Measurements from ENCODE around the gene RELB. TPM values are rescaled to one million over a fixed set of nuclear protein-coding genes. Genes with fewer than 3 reads are reported as not detected.
A peak's percentile ranks its signal among the peaks of the same experiment; 100 is the strongest.

RELB gene
- total and polyA plus RNA-seq, 9 of the 15 experiments (the other 6 are each of a cell fraction or from before 2014, with no cell fraction given), result 0.15 to 1.1 (median 0.28) TPM; not detected in 2

DNA sequence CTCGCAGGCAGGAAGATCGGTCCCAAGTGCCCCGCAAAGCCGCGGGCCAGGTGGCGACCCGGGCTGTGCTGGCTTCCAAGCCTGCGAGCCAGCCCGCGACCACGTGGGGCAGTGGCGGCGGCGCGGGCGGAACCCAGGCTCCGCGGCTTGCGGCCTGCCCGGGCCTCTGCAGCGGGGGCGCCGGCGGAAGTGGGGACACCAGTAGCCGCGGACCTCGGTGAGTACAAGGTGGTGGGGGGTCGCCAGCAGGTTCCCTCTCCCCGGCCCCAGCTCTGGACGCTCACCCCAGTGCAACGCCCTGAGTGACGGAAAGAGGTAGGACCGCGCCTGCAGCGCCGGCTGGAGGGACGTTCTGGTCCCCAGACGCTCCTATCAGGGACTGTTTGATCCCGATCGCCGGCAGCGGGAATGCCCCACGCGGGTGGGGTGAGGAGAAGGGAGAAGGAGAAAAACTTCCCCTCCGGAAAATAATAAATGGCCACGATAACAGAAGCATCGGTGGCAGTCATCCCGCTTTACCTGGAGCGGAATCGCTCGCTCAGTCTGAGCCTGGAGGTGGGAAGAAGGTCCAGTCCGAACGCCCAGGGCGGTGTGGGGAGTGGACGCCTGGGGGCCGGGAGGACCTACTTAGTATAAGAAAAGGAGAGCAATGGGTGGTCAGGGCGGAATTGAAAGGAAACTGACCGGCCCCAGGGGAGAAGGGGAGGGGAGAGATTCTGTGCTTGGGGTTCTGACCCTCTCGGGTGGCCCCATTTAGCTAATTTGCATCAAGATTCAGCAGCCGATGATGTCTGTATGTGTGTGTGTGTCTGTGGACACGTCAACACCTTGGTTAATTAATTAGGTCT is 78.0 kb downstream of the RELB start, which contains the start of gene GEMIN7 (continued):
- TF ChIP-seq CREB1 (IDR thresholded peaks at IDR 0.05) (peak; percentile 49; the same call in 1 of the 2 replicates), CREB1 (CRISPR knock-in tag; IDR thresholded peaks at IDR 0.05) (peak; percentile 73), ASH1L (IDR thresholded peaks at IDR 0.05; ENCODE audit: borderline replicate concordance, low read depth, partially characterized antibody) (no peak), TEAD2 (tag; IDR thresholded peaks at IDR 0.05) (no peak), ZNF384 (IDR thresholded peaks at IDR 0.05; ENCODE audit: low read depth, low read length) (peak; percentile 55; the same call in 1 of the 2 replicates), SIX5 (IDR thresholded peaks at IDR 0.05; ENCODE audit: borderline replicate concordance in 1 of 2, insufficient read depth in 1 of 2, low read depth in 1 of 2, low read length in 2 of 2) (peak; percentile 37 to 52; a peak in 3 of 4 replicates), TAF1 (IDR thresholded peaks at IDR 0.05; ENCODE audit: control insufficient read depth, extremely low read depth, insufficient read depth, low read length, severe bottlenecking) (peak; percentile 99), FOSL1 (tag; conservative IDR thresholded peaks at IDR 0.05) (0 out of 2 replicates have a peak, but pooled peaks have one; percentile 28), GATA2 (CRISPR knock-in tag; IDR thresholded peaks at IDR 0.05) (no peak), ZNF584 (CRISPR knock-in tag; IDR thresholded peaks at IDR 0.05; ENCODE audit: low read depth) (no peak), CCAR2 (IDR thresholded peaks at IDR 0.05; ENCODE audit: low read depth, low read length) (no peak), SRSF1 (IDR thresholded peaks at IDR 0.05; ENCODE audit: low read depth, low read length) (no peak), TEAD4 (IDR thresholded peaks at IDR 0.05; ENCODE audit: low read length) (no peak), TEAD4 (CRISPR knock-in tag; IDR thresholded peaks at IDR 0.05; ENCODE audit: borderline replicate concordance) (no peak), FOXJ2 (tag; IDR thresholded peaks at IDR 0.05) (no peak), CREB3 (tag; conservative IDR thresholded peaks at IDR 0.05; ENCODE audit: low read depth) (no peak), ZNF253 (CRISPR knock-in tag; conservative IDR thresholded peaks at IDR 0.05) (no peak), NUFIP1 (IDR thresholded peaks at IDR 0.05; ENCODE audit: partially characterized antibody) (no peak), CTCFL (IDR thresholded peaks at IDR 0.05; ENCODE audit: borderline replicate concordance, insufficient read depth, low read depth, low read length, poor library complexity, severe bottlenecking) (peak; percentile 58), ZNF24 (IDR thresholded peaks at IDR 0.05) (peak; percentile 46; the same call in 1 of the 2 replicates)
- TF ChIP-seq, protein P1, sequence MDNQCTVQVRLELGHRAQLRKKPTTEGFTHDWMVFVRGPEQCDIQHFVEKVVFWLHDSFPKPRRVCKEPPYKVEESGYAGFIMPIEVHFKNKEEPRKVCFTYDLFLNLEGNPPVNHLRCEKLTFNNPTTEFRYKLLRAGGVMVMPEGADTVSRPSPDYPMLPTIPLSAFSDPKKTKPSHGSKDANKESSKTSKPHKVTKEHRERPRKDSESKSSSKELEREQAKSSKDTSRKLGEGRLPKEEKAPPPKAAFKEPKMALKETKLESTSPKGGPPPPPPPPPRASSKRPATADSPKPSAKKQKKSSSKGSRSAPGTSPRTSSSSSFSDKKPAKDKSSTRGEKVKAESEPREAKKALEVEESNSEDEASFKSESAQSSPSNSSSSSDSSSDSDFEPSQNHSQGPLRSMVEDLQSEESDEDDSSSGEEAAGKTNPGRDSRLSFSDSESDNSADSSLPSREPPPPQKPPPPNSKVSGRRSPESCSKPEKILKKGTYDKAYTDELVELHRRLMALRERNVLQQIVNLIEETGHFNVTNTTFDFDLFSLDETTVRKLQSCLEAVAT (IDR thresholded peaks at IDR 0.05), result no peak
- TF ChIP-seq, protein P2, sequence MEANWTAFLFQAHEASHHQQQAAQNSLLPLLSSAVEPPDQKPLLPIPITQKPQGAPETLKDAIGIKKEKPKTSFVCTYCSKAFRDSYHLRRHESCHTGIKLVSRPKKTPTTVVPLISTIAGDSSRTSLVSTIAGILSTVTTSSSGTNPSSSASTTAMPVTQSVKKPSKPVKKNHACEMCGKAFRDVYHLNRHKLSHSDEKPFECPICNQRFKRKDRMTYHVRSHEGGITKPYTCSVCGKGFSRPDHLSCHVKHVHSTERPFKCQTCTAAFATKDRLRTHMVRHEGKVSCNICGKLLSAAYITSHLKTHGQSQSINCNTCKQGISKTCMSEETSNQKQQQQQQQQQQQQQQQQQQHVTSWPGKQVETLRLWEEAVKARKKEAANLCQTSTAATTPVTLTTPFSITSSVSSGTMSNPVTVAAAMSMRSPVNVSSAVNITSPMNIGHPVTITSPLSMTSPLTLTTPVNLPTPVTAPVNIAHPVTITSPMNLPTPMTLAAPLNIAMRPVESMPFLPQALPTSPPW (CRISPR knock-in tag; IDR thresholded peaks at IDR 0.05), result peak; percentile 74

All from K562 (cell line).